Testis (tissue), 3 donors: Measurements from ENCODE around the gene SYNPR. TPM values are rescaled to one million over a fixed set of nuclear protein-coding genes. Genes with fewer than 3 reads are reported as not detected.

ENCODE experiments used
- DNase-seq: peaks from one replicate; pipeline ENCODE4 v3.0.0-alpha.2; 2019
- H3K27ac ChIP-seq, 2 donors: fragments of 200-600 bp; sonication (generic); one replicate each; pipeline ENCODE4 v1.5.1; 2019
- H3K27me3 ChIP-seq: fragments of 200-600 bp; sonication (generic); one replicate; pipeline ENCODE4 v1.5.1; 2019
- H3K36me3 ChIP-seq: fragments of 200-600 bp; sonication (generic); one replicate; pipeline ENCODE4 v1.5.1; 2017; ENCODE audit warnings: low read depth; ENCODE audit errors: missing control alignments
- H3K4me1 ChIP-seq: fragments of 200-600 bp; sonication (generic); one replicate; pipeline ENCODE4 v1.5.1; 2019
- H3K4me3 ChIP-seq, 2 donors: fragments of 200-600 bp; sonication (generic); one replicate each; pipeline ENCODE4 v1.5.1; 2017 to 2019
- H3K9me3 ChIP-seq: fragments of 200-600 bp; sonication (generic); one replicate; pipeline ENCODE4 v1.5.1; 2017
- CTCF ChIP-seq, 3 experiments: fragments of 450-650 bp in 2 of 3; fragments of 200-600 bp in 1 of 3; sonication (generic) in 1 of 3; IDR thresholded peaks; one replicate each; pipeline ENCODE4 v1.5.1; 2016 to 2019; ENCODE audit warnings: antibody characterized with exemption in 3 of 3, mild to moderate bottlenecking in 2 of 3, moderate library complexity in 1 of 3
- POLR2A ChIP-seq: fragments of 450-650 bp; IDR thresholded peaks from one replicate; pipeline ENCODE4 v1.6.1; 2017; ENCODE audit warnings: antibody characterized with exemption, mild to moderate bottlenecking, moderate library complexity
- WGBS, 2 donors: methylation state at CpG; one replicate each; pipeline ENCODE4 v1.1.5; 2018; 5-methylcytosine and 5-hydroxymethylcytosine counted together
- intact Hi-C: fragments of 100-400 bp; cut with DNase I; formaldehyde crosslinking; loops from one replicate; pipeline ENCODE4 v1.15.1; 2023; ENCODE audit warnings: low total_unique reads
- polyA plus RNA-seq: library from polyadenylated mRNA; stranded (reverse); fragments of 350-450 nt; fragmentation: Illumina TruSeq; extraction: RNeasy Lipid Tissue Mini Kit (QIAGEN cat#74804); gene quantifications from one replicate; pipeline ENCODE4 v1.2.3, GENCODE V29; 2014; ENCODE audit warnings: low read depth, low replicate concordance; ENCODE audit not compliant: insufficient read depth
- total RNA-seq, 2 donors: library from RNA; depleted of rRNA; stranded (reverse); fragments of >200 nt; gene quantifications; one replicate each; pipeline ENCODE4 v1.2.3, GENCODE V29; 2016

The SYNPR gene
- total and polyA plus RNA-seq, 3 donors from 2014 or later = not detected

DNA sequence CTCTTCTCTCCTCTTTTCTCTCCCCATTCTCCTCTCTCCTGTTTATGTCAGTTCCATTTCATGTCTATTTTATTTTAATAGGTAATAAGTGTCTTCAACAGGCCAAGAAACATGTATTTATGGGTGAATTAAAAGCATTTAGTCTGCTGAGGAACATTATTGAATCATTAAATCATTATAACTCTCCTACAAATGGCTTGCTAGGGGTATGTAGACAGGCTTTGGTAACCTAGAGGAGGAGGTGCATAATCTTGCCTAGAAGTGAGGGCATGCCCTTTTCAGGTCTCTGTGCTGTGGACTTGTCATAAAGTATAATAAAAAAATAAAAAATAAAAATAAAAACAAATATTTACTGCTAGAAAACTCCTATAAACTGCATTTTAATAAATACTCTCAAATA is 285.5 kb downstream of the SYNPR start:
- H3K4me1 ChIP-seq = no peaks in the 10 kb centered on the region
- H3K27me3 ChIP-seq = no peaks in the 10 kb centered on the region
- TF ChIP-seq CTCF (IDR thresholded peaks at IDR 0.05) (no peak), POLR2A (no peak)
- DNase-seq = no peak
- H3K4me3 ChIP-seq = no peak overlapping the region
- intact Hi-C loops = no loop called here
- no peak overlapping the region for H3K27ac ChIP-seq
- no peaks in the 10 kb centered on the region for H3K36me3 ChIP-seq
- no peaks in the 10 kb centered on the region for H3K9me3 ChIP-seq

- TF ChIP-seq POLR2A (no peak), CTCF (IDR thresholded peaks at IDR 0.05) (no peak)
- WGBS, 2 donors = 65 to 77% methylated on average over 6 of the region's 6 CpGs
- Histone ChIP-seq H3K4me3 (no peak overlapping the region), H3K27ac (no peak overlapping the region), H3K36me3 (no peaks in the 10 kb centered on the region), H3K4me1 (no peaks in the 10 kb centered on the region), H3K27me3 (no peaks in the 10 kb centered on the region), H3K9me3 (no peaks in the 10 kb centered on the region)
- intact Hi-C loops = no loop called here
- DNase-seq = no peak
Observed at GRCh38 chr3:63565220-63565619, 287.1 kb downstream of the SYNPR start.

- Histone ChIP-seq H3K27ac (no peak overlapping the region), H3K36me3 (no peaks in the 10 kb centered on the region), H3K27me3 (no peaks in the 10 kb centered on the region), H3K4me3 (no peak overlapping the region), H3K4me1 (no peaks in the 10 kb centered on the region), H3K9me3 (no peaks in the 10 kb centered on the region)
- intact Hi-C loops = no loop called here
- 76 to 86% methylated on average over 3 of the region's 3 CpGs for WGBS, 2 donors
- TF ChIP-seq POLR2A (no peak), CTCF (IDR thresholded peaks at IDR 0.05) (no peak)
- DNase-seq = no peak
Observed at GRCh38 chr3:63571682-63572081, 293.6 kb downstream of the SYNPR start.

- Histone ChIP-seq H3K4me3 (no peak overlapping the region), H3K27me3 (no peaks in the 10 kb centered on the region), H3K9me3 (no peaks in the 10 kb centered on the region), H3K4me1 (no peaks in the 10 kb centered on the region), H3K27ac (no peak overlapping the region), H3K36me3 (no peaks in the 10 kb centered on the region)
- intact Hi-C loops = no loop called here
- 72 to 76% methylated on average over 2 of the region's 2 CpGs for WGBS, 2 donors
- TF ChIP-seq CTCF (IDR thresholded peaks at IDR 0.05) (no peak), POLR2A (no peak)
- DNase-seq = no peak
Observed at GRCh38 chr3:63576846-63577245, 298.7 kb downstream of the SYNPR start.

DNA sequence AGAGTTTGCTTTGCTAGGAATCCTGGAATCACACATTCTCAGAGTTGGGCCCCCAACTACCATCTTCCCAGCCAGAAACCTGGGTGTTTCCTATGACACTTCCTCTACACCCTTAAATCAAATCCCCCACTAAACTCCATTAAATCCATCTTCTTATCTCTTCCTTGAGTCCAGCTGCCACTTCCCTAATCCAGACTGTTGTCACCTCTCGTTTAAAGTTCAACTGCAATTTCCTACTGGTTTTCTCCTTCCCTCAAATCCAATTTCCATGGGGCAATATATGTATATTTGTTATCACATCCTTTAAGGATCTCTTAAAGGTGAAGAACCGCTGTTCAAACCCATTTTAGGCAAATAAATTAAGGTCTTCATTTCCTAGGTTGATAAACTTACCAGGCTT is 300.8 kb downstream of the SYNPR start:
- Histone ChIP-seq H3K9me3 (no peaks in the 10 kb centered on the region), H3K4me3 (no peak overlapping the region), H3K27ac (no peak overlapping the region), H3K27me3 (no peaks in the 10 kb centered on the region), H3K4me1 (no peaks in the 10 kb centered on the region), H3K36me3 (no peaks in the 10 kb centered on the region)
- intact Hi-C loops = no loop called here
- WGBS, 2 donors = 74 to 76% methylated on average over 2 of the region's 2 CpGs
- no peak for DNase-seq
- TF ChIP-seq POLR2A (no peak), CTCF (IDR thresholded peaks at IDR 0.05) (no peak)
